Frontal cortex (tissue), 4 donors: ENCODE data around the gene NCAM1. TPM values are rescaled to one million over a fixed set of nuclear protein-coding genes. Genes with fewer than 3 reads are reported as not detected.
"Not testable (repeated sequence)": the region's sequence is repeated elsewhere in the genome, so short reads cannot be mapped to it uniquely, and the experiment has no call there.

ENCODE experiments used
- DNase-seq, 2 donors: peaks; one replicate each; pipeline ENCODE4 v3.0.0; 2012; ENCODE audit warnings: low spot score in 2 of 2
- FAIRE-seq: peaks from 2 replicates; lab custom pipeline; 2012; peaks lifted over from hg19 to GRCh38; lab: Jason Lieb, UNC
- total RNA-seq: library from RNA; depleted of rRNA; stranded (reverse); fragments of >200 nt; gene quantifications from one replicate; pipeline ENCODE4 v1.2.3, GENCODE V29; 2014
- donor health status: control.
- donor health status: control.
- donor health status: control.

Gene NCAM1
- total RNA-seq, 1 donor from 2014 or later = 515 TPM

GRCh38 chr11:113015098-113015455, 53.9 kb downstream of the NCAM1 start:
- DNase-seq = no peak

GRCh38 chr11:113016905-113017304, 55.7 kb downstream of the NCAM1 start:
- DNase-seq (no peak), FAIRE-seq (no peak)

More at GRCh38 chr11:113015098-113015455, 53.9 kb downstream of the NCAM1 start:
- no peak for FAIRE-seq

DNA sequence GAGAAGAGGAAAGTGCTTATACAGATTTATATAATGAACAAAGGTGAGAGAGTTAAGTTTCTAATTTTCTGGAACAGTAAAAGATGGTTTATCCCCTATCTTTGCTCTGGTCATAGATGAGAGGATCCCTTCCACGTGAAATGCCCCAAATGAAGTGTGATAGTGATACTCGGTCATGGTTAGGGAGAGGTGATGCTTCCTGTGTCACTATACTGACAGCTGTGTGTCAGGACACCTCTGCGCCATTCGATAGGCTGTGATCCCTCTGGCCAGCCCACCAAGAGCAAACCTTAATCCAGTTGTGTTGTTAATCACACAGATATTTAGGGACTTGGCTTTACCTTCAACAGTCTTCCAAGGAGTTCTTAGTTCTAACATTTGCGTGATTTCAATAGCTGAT, 57.7 kb downstream of the NCAM1 start:
- no peak for FAIRE-seq
- DNase-seq = no peak

- FAIRE-seq (no peak), DNase-seq (no peak)
Measured at GRCh38 chr11:113019711-113020110, 58.5 kb downstream of the NCAM1 start.

- FAIRE-seq (no peak), DNase-seq (no peak)
Measured at GRCh38 chr11:113021111-113021510, 59.9 kb downstream of the NCAM1 start.

- FAIRE-seq = no peak
- DNase-seq = no peak
Measured at GRCh38 chr11:113022262-113022661, 61.0 kb downstream of the NCAM1 start.

DNA sequence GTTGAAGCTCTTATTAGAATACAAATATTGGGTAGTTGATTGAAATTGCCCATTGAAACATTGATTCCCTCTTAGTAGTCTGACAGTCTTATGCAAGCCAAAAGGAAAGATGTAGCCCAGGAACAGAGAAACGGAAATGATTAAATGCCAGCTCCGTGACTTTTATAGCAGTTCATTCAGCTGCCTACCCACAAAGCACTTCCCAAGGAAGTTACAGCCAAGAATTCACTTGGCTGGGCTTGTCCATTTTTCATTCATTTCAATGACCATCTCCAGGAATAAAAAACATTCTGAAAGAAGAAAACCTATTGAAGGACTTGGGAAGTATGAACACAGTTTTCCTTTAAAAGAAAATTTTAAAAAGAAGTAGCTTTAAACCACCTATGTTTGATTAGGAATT, 62.0 kb downstream of the NCAM1 start:
- no peak for DNase-seq
- FAIRE-seq = no peak

DNA sequence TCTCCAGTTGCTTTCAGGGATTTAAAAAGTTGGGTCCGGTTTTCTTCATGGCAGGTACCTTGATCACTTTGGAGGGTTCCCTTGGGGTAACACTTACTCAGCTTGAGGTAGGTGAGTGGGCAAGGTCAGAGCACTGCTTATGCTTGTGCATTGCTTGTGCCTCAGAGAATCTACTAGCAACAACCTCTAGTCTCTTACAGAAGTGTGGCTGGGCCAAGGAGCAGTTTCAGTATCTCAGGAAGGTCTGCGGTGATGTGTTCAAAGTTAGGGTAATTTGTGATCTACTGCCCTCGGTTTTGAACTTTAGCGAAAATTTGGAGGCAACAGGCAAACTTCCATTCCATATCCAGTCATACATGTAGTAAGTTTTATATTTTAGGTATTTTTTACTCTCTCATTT, 62.8 kb downstream of the NCAM1 start:
- no peak for FAIRE-seq
- DNase-seq = no peak

DNA sequence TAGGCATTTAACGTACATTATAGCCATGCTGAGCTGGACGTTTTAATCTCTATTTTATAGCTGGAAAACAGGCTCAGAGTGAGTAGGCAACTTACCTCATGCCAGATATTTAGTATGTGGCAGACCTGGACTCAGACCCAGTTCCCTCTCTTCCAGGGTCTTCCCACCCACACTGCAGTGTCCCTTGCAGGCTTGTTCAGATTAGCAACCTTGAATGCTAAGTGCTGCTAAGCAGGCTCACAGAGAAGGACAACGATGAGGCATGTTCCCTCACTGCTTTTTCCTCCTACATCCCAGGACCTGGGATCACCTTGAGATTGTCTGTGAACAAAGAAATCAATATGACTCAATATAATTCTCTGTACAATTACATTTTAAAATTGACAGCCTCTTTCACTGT, 65.6 kb downstream of the NCAM1 start:
- FAIRE-seq = no peak
- no peak for DNase-seq

DNA sequence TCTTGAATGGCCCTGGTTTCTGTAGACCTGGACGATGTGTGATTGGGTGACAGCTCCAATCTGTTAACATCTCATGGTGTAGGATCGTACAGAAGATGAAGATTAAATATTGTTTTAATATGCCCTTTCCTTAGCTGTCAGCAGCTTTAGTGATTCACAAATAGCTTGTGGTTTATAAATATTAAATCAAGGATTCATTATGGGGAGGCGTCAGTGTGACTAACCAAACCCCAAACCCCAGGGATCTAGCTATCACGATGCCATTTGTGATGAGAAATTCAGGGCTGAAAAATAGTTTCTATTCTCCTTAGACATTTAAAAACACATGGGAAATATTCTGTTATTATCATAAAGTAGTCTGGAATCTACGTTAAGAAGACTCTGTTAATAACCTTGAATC, 73.4 kb downstream of the NCAM1 start:
- FAIRE-seq (no peak), DNase-seq (no peak)

GRCh38 chr11:113035708-113036107, 74.5 kb downstream of the NCAM1 start:
- no peak for FAIRE-seq
- DNase-seq = no peak

DNA sequence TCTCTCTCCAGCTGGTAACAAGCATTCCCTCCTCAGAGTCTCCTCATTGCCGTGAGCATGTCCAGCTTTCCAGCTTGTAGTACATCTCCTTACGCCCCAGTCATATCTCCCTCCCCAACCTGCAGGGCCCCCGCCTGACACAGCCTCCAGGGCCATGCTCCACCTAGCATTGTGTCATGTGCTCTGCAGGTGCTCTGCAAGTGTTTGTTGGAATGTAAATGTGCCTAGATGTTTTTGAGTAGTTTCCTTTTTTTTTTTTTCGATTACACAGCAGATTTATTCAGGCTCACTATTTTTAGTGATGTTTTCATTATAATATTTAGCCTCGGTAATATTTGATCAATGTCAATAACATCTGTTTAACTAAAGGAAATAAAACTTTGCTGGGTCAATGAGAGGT, 82.5 kb downstream of the NCAM1 start:
- FAIRE-seq (no peak), DNase-seq (no peak)

- no peak for FAIRE-seq
- DNase-seq = no peak
Measured at GRCh38 chr11:113045146-113045545, 83.9 kb downstream of the NCAM1 start.

DNA sequence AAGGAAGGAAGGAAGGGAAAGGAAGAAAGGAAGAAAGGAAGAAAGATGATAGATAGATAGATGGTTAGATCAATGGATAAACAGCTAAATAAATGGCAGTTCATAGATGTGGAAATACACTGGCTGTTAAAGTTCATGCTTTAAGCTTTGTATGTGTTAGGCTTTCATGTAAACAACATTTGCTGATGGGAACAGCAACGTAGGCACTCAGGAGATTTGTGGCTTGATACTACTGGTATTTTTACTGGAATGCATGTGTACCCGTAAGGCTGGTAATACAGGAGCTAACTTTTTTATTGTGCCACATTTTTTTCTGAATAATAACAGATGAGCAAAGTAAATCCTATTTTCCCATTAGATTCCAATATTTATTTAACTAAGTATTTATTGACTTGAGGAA, 85.6 kb downstream of the NCAM1 start:
- no peak for DNase-seq
- FAIRE-seq = no peak

DNA sequence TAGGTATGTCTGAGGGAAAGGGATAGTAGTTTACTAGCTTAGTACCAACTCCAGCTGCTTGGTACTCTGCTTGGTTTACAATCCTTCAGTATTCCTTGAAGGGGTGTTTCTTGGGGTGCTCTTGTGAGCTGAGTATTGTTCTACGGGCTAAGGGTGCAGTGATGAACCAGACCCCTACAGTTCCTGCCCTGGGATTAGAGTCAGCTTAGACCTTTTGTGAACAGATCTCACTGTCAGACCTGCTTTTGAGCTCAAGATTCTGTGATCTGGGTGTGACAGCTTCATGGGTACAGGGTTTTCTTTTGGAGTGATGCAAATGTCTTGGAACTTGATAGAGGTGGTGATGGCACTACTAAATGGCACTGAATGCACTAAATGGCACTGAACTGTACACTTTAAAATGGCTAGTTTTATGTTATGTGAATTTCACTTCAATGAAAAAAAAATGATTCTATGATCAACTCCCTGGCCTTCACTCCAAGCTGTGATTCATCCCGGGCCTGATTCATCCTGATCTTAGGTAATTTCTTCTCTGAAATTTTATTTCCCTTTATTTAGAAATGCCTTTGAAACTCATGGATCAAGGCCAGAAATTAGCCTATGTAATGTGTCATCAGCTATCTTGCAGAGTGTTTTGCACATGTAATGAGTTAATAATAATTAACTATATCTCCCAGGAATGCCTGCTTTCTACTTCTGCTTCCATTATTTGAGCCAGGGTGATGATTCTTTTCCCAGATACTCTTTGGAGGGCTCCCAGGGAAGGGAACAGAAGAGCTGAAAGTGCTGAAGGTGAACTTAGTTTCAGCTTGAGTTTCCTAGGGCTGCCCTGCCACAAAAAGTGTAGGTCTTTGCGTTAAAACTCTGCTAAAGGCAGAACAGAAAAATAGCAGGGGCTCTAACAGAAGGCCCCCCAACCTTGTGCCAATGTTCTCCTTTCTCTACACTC, 87.9 kb downstream of the NCAM1 start:
- FAIRE-seq = no peak
- no peak for DNase-seq

DNA sequence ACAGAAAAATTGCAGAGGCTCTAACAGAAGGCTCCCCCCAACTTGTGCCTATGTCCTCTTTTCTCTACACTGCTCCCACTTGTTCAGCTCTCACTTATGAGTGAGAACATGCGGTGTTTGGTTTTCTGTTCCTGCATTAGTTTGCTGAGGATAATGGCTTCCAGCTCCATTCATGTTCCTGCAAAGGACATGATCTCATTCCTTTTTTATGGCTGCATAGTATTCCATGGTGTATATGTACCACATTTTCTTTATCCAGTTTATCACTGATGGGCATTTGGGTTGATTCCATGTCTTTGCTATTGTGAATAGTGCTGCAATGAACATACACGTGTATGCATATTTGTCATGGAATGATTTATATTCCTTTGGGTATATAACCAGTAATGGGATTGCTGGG, 91.8 kb downstream of the NCAM1 start:
- not testable (repeated sequence) for DNase-seq, FAIRE-seq

DNA sequence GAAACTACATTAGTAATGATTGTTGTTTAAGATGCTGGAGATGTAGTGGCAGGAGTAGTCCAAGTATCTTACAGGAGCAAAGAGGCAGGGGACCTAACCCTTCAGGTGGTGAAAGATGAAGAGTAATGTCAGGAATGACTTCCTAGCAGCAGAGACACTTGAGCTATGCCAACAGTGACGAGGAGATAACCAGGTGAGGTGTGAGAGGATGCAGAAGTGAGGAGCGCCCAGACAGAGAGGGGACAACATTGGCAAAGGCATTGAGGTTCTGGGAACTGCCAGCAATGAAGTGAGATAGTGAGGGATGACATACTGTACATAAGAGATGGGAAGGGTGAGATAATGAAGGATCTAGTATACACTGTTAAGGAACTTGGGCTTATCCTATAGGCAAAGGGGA, 95.8 kb downstream of the NCAM1 start:
- FAIRE-seq (no peak), DNase-seq (no peak)

GRCh38 chr11:113059548-113059947, 98.3 kb downstream of the NCAM1 start:
- FAIRE-seq = no peak
- no peak for DNase-seq

DNA sequence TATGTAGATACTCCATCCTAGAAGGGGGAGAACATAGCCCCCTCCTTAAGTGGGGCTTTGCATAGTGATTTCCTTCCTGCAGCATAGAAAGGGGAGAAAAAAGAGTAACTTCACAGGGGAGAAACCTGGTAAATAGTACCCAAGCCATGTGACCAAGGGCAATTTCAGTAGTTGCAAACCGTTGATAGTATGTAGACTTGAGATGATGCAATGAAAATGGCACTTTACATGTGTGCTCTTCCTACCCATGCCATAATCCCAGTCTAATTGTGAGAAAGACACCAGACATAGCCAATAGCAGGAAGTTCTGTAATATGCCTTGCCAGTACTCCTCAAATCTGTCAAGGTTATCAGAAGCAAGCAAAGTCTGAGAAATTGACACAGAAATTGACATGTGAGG, 104.1 kb downstream of the NCAM1 start:
- FAIRE-seq = no peak
- no peak for DNase-seq

GRCh38 chr11:113072237-113072858, 111.1 kb downstream of the NCAM1 start:
- DNase-seq = no peak
- FAIRE-seq = no peak

GRCh38 chr11:113073290-113073953, 112.2 kb downstream of the NCAM1 start:
- FAIRE-seq (no peak), DNase-seq (no peak)
